Measurements from ENCODE around the gene GRIK4.
"Not testable (repeated sequence)": the region's sequence is repeated elsewhere in the genome, so short reads cannot be mapped to it uniquely, and the experiment has no call there.

The GRIK4 gene

GRCh38 chr11:120577624-120578363 is 66.2 kb downstream of the GRIK4 start:
- no peak for DNase-seq (ENCODE audit: low read depth in 2 of 2)
- H3K4me3 ChIP-seq (replicated peaks in 1 of 2; ENCODE audit: low read depth in 2 of 2, low read length in 2 of 2), result no peak overlapping the region
- TF ChIP-seq, protein P1, sequence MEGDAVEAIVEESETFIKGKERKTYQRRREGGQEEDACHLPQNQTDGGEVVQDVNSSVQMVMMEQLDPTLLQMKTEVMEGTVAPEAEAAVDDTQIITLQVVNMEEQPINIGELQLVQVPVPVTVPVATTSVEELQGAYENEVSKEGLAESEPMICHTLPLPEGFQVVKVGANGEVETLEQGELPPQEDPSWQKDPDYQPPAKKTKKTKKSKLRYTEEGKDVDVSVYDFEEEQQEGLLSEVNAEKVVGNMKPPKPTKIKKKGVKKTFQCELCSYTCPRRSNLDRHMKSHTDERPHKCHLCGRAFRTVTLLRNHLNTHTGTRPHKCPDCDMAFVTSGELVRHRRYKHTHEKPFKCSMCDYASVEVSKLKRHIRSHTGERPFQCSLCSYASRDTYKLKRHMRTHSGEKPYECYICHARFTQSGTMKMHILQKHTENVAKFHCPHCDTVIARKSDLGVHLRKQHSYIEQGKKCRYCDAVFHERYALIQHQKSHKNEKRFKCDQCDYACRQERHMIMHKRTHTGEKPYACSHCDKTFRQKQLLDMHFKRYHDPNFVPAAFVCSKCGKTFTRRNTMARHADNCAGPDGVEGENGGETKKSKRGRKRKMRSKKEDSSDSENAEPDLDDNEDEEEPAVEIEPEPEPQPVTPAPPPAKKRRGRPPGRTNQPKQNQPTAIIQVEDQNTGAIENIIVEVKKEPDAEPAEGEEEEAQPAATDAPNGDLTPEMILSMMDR (IDR thresholded peaks at IDR 0.05; ENCODE audit: low read depth, low read length), result no peak

GRCh38 chr11:120578596-120579154 is 67.1 kb downstream of the GRIK4 start:
- no peak overlapping the region for H3K4me3 ChIP-seq (replicated peaks in 1 of 2; ENCODE audit: low read depth in 2 of 2, low read length in 2 of 2)
- no peak for DNase-seq (ENCODE audit: low read depth in 2 of 2)
- TF ChIP-seq, protein P1 (IDR thresholded peaks at IDR 0.05; ENCODE audit: low read depth, low read length), result no peak

DNA sequence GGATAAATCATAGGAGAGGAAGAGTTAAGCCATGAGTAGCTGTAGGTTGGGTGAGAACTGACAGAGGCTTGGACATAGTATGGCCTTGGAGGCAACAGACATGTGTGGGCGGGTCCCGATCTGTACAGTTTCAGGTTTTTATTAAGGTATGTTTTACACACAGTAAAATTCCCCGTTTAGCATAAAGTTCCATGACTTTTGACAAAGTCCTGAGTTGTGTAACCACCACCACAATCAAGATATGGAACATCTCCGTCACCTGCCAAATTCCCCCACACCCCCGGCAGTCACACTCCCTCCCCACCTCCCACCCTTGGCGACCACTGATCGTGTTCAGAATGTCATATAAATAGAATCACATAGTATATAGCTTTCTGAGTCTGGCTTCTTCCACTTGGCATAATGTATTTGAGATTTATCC is 68.1 kb downstream of the GRIK4 start:
- TF ChIP-seq, protein P1 (IDR thresholded peaks at IDR 0.05; ENCODE audit: low read depth, low read length), result no peak
- no peak for DNase-seq (ENCODE audit: low read depth in 2 of 2)
- no peak overlapping the region for H3K4me3 ChIP-seq (replicated peaks in 1 of 2; ENCODE audit: low read depth in 2 of 2, low read length in 2 of 2)

GRCh38 chr11:120581313-120581712 is 69.8 kb downstream of the GRIK4 start:
- TF ChIP-seq, protein P1 (IDR thresholded peaks at IDR 0.05; ENCODE audit: low read depth, low read length), result no peak
- DNase-seq (ENCODE audit: low read depth in 2 of 2), result no peak
- no peak overlapping the region for H3K4me3 ChIP-seq (replicated peaks in 1 of 2; ENCODE audit: low read depth in 2 of 2, low read length in 2 of 2)

- not testable (repeated sequence) for H3K4me3 ChIP-seq (replicated peaks in 1 of 2; ENCODE audit: low read depth in 2 of 2, low read length in 2 of 2); DNase-seq (ENCODE audit: low read depth in 2 of 2)
These were observed 71.0 kb downstream of the GRIK4 start for GRCh38 chr11:120582535-120582934.

GRCh38 chr11:120586072-120586471 is 74.5 kb downstream of the GRIK4 start:
- no peak overlapping the region for H3K4me3 ChIP-seq (replicated peaks in 1 of 2; ENCODE audit: low read depth in 2 of 2, low read length in 2 of 2)
- no peak for DNase-seq (ENCODE audit: low read depth in 2 of 2)
- TF ChIP-seq, protein P1 (IDR thresholded peaks at IDR 0.05; ENCODE audit: low read depth, low read length), result no peak

DNA sequence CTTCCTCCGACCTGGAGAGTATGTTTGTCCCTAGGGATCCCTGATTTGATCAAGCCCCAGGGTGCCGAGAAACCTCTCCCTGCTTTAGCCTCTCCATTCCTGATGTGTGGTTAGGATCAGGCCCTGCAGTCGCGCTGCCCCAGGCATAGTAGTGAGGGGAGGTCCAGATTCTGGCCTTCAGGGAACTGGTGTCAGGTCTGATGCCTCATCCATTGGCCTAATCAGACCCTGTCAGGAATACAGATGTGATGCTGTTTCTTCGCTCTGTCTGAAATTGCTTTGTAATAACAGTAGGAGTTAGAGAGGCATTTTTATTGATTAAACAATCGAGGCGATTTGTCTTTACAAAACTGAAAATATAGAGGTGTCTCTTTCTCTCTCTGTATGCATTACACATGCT is 75.2 kb downstream of the GRIK4 start:
- H3K4me3 ChIP-seq (replicated peaks in 1 of 2; ENCODE audit: low read depth in 2 of 2, low read length in 2 of 2), result no peak overlapping the region
- TF ChIP-seq, protein P1 (IDR thresholded peaks at IDR 0.05; ENCODE audit: low read depth, low read length), result no peak
- no peak for DNase-seq (ENCODE audit: low read depth in 2 of 2)

Measured in cardiac fibroblast (primary cell).